HG02970 (cell line): ENCODE data around the gene TBATA.

Source experiments
- ATAC-seq: cut with Tn5 transposase; IDR thresholded peaks from one replicate; pipeline ENCODE4 v1.9.1; 2021; ENCODE audit warnings: mild to moderate bottlenecking, moderate library complexity, moderate number of reproducible peaks; ENCODE audit not compliant: unreplicated experiment, low FRiP score

TBATA gene

GRCh38 chr10:70763567-70763966 lies 21.6 kb downstream of the TBATA start:
- ATAC-seq = no peak

GRCh38 chr10:70762441-70763175 lies 22.6 kb downstream of the TBATA start:
- no peak for ATAC-seq

GRCh38 chr10:70761727-70762350 lies 23.3 kb downstream of the TBATA start:
- ATAC-seq = no peak

GRCh38 chr10:70761031-70761601 lies 24.1 kb downstream of the TBATA start:
- no peak for ATAC-seq

GRCh38 chr10:70760271-70760787 lies 24.8 kb downstream of the TBATA start:
- no peak for ATAC-seq

GRCh38 chr10:70759781-70760180 lies 25.4 kb downstream of the TBATA start:
- ATAC-seq = no peak

- ATAC-seq = no peak
Observed at GRCh38 chr10:70758757-70759514, 26.2 kb downstream of the TBATA start.

GRCh38 chr10:70757856-70758255 lies 27.3 kb downstream of the TBATA start:
- no peak for ATAC-seq

GRCh38 chr10:70756700-70757360 lies 28.3 kb downstream of the TBATA start:
- no peak for ATAC-seq

- ATAC-seq = no peak
Observed at GRCh38 chr10:70753841-70754621, 31.1 kb downstream of the TBATA start.

GRCh38 chr10:70753026-70753663 lies 32.0 kb downstream of the TBATA start:
- ATAC-seq = no peak

GRCh38 chr10:70752571-70752970 lies 32.6 kb downstream of the TBATA start:
- no peak for ATAC-seq

GRCh38 chr10:70751991-70752390 lies 33.2 kb downstream of the TBATA start:
- no peak for ATAC-seq

GRCh38 chr10:70751356-70751755 lies 33.8 kb downstream of the TBATA start:
- ATAC-seq = no peak

GRCh38 chr10:70750156-70750703 lies 34.9 kb downstream of the TBATA start:
- ATAC-seq = no peak

GRCh38 chr10:70749756-70750155 lies 35.4 kb downstream of the TBATA start:
- ATAC-seq = no peak

- ATAC-seq = no peak
Observed at GRCh38 chr10:70748801-70749573, 36.2 kb downstream of the TBATA start.

- no peak for ATAC-seq
Observed at GRCh38 chr10:70748305-70748704, 36.9 kb downstream of the TBATA start.
